NT2/D1 (cell line): ENCODE data around the gene SERINC2.
A peak's percentile ranks its signal among the peaks of the same experiment; 100 is the strongest.

ENCODE experiments used
- DNase-seq: peaks from one replicate; pipeline ENCODE4 v3.0.0-alpha.2; 2011; ENCODE audit warnings: low read depth, low spot score
- H3K27me3 ChIP-seq: 2 replicates; pipeline ENCODE4 v1.6.0; 2011; ENCODE audit warnings: mild to moderate bottlenecking; ENCODE audit not compliant: insufficient read length, insufficient read depth
- H3K36me3 ChIP-seq: 2 replicates; pipeline ENCODE4 v1.6.1; 2011; ENCODE audit warnings: mild to moderate bottlenecking, low read length, mixed read lengths; ENCODE audit not compliant: insufficient read depth, insufficient read length
- H3K4me1 ChIP-seq: 2 replicates; pipeline ENCODE4 v1.5.1; 2011; ENCODE audit not compliant: insufficient read depth, insufficient read length
- H3K4me3 ChIP-seq: 2 replicates; pipeline ENCODE4 v1.5.1; 2011; ENCODE audit warnings: low read depth; ENCODE audit not compliant: insufficient read length
- H3K9ac ChIP-seq: 2 replicates; pipeline ENCODE4 v1.6.0; 2011; ENCODE audit warnings: low read depth; ENCODE audit not compliant: insufficient read length
- H3K9me3 ChIP-seq: 2 replicates; pipeline ENCODE4 v1.5.1; 2011; ENCODE audit warnings: mild to moderate bottlenecking, low read length; ENCODE audit not compliant: insufficient read depth
- SUZ12 ChIP-seq: IDR thresholded peaks from 2 replicates; pipeline ENCODE4 v1.6.1; 2011; ENCODE audit not compliant: insufficient read length, insufficient read depth; ENCODE audit errors: extremely low read depth
- YY1 ChIP-seq: IDR thresholded peaks from 2 replicates; pipeline ENCODE4 v1.6.1; 2011; ENCODE audit not compliant: insufficient read length, insufficient read depth
- ZNF274 ChIP-seq: IDR thresholded peaks from 2 replicates; pipeline ENCODE4 v1.6.1; 2011; ENCODE audit warnings: mild to moderate bottlenecking, low read depth, low read length

The SERINC2 gene

DNA sequence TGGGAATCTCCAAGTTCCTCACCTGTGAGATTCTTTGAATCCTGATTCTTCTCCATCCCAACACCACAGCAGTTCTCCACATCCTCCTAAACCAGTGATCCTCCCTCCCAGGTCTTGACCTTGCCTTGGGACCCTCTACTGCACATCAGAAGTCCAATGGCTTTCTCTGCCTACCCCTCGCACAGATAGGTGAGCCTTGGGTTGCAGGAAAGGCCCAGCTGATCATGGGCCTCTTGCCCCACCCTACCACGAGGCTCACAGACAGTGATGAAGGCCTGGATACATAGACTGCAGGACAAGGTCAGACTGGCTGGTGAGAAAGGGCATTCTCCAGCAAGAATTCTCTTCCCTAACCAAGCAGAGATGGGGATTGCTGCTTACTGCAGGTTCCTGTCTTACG lies 41.0 kb upstream of the SERINC2 start:
- H3K9ac ChIP-seq, result peak overlapping the region; percentile 89

GRCh38 chr1:31372751-31373055 lies 40.3 kb upstream of the SERINC2 start:
- Histone ChIP-seq H3K36me3 (peaks cover 23% of the 10 kb centered on the region), H3K9me3 (no peaks in the 10 kb centered on the region), H3K4me3 (peak overlapping the region; percentile 66), H3K27me3 (no peaks in the 10 kb centered on the region), H3K4me1 (peaks cover 32% of the 10 kb centered on the region), H3K9ac (peak overlapping the region; percentile 89)
- DNase-seq, result no peak
- TF ChIP-seq YY1 (no peak), SUZ12 (no peak), ZNF274 (no peak)

More for the DNA sequence above, 41.0 kb upstream of the SERINC2 start:
- H3K4me3 ChIP-seq, result peak overlapping the region; percentile 66
- H3K27me3 ChIP-seq, result no peaks in the 10 kb centered on the region
- DNase-seq, result no peak
- H3K36me3 ChIP-seq, result peaks cover 30% of the 10 kb centered on the region
- H3K9me3 ChIP-seq, result no peaks in the 10 kb centered on the region
- H3K4me1 ChIP-seq, result peaks cover 32% of the 10 kb centered on the region
- TF ChIP-seq SUZ12 (no peak), YY1 (no peak), ZNF274 (no peak)

DNA sequence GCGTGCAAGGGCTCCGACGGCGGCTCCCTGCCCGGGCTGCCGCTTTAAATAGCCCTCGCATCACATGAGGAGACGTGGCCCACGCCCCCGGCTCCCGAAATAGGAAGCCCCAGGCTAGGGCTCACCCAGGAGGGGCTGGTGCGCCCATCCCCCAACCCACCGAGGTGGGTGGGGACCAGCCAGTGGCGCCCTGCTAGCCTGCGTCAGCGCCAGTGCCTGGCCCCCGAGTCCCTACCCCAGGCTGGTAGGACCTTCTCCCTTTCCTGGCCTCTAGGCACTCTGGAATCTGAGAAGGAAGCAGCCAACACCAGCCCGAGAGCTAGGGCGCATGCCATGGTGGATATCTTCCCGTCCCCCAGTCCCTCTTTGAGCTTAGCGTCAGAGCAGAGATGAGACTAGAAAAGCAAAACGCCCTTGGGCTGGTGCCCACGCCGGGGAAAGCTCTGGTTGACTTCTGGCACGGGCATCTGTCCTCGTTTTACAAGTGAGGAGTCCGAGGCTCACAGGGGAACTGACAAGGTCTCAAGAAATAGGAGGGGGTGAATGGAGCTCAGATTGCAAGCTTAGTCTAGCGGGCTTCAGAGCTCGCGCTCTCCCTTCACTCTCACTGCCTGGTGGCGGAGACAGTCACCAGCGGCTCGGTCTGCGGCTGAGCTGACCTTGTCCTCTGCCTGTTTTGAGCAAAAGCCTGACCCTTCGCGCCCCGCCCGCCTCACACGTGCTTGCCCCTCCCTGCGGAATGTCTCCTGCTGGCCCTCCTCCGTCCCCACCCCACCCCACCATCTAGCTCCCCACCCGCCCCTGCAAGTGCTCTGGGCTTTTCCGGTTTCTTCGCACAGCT lies 39.7 kb upstream of the SERINC2 start, which contains the start of gene FABP3:
TSS of gene FABP3 (minus strand) at position 21 of the 841 bp plus-strand sequence. CDS start 62 bp downstream, outside the sequence.
- H3K27me3 ChIP-seq, result no peaks in the 10 kb centered on the region
- H3K4me1 ChIP-seq, result peaks cover 32% of the 10 kb centered on the region
- peak; percentile 98 for DNase-seq
- H3K36me3 ChIP-seq, result peaks cover 18% of the 10 kb centered on the region
- H3K9ac ChIP-seq, result peak within 1 kb of the TSS; percentile 89
- H3K9me3 ChIP-seq, result no peaks in the 10 kb centered on the region
- TF ChIP-seq ZNF274 (no peak), YY1 (no peak), SUZ12 (no peak)
- H3K4me3 ChIP-seq, result peak within 1 kb of the TSS; percentile 66

GRCh38 chr1:31373897-31374486 lies 39.0 kb upstream of the SERINC2 start:
- H3K4me3 ChIP-seq, result no peak overlapping the region
- TF ChIP-seq ZNF274 (no peak), SUZ12 (no peak), YY1 (no peak)

DNA sequence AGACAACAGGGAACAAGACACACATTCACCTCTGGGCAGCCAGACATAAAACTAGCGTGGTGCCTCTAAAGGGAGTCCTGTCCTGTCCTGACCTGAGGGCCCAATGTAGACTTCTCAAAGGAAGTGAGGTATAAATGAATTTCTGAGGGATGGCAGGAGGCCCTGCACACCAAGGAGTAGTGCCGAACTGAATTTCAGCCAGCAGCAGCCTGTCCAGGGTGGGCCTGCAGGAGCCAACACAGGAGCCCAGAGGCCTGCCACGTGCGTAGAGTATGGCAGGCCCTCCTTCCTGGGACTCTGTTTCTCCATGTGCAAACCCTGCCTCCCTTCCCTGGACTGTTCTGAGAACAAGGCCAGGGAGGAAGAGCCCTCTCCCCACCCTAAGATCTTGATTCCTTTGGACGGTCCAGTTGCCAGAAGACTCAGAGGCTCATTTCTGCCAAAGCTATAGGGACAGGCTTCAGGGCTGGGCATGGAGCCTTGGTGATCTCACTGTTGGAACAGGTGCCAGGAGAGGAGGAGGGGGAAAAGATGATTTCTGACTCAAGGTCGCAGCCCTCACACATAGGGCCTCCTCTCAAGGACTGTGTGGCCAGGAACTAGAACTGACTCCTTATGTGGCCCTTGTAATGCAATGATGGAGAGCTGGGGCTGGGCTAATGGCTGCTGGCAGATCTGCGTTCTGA lies 38.4 kb upstream of the SERINC2 start:
- Histone ChIP-seq H3K9me3 (no peaks in the 10 kb centered on the region), H3K4me3 (no peak overlapping the region), H3K36me3 (peaks cover 5% of the 10 kb centered on the region), H3K27me3 (no peaks in the 10 kb centered on the region), H3K4me1 (peaks cover 24% of the 10 kb centered on the region), H3K9ac (no peak overlapping the region)
- DNase-seq, result no peak
- TF ChIP-seq YY1, result no peak
- no peak for TF ChIP-seq ZNF274

More at GRCh38 chr1:31373897-31374486, 39.0 kb upstream of the SERINC2 start:
- H3K36me3 ChIP-seq, result peaks cover 10% of the 10 kb centered on the region
- H3K27me3 ChIP-seq, result no peaks in the 10 kb centered on the region
- H3K9ac ChIP-seq, result peak overlapping the region; percentile 74
- no peaks in the 10 kb centered on the region for H3K9me3 ChIP-seq
- no peak for DNase-seq
- peaks cover 26% of the 10 kb centered on the region for H3K4me1 ChIP-seq

DNA sequence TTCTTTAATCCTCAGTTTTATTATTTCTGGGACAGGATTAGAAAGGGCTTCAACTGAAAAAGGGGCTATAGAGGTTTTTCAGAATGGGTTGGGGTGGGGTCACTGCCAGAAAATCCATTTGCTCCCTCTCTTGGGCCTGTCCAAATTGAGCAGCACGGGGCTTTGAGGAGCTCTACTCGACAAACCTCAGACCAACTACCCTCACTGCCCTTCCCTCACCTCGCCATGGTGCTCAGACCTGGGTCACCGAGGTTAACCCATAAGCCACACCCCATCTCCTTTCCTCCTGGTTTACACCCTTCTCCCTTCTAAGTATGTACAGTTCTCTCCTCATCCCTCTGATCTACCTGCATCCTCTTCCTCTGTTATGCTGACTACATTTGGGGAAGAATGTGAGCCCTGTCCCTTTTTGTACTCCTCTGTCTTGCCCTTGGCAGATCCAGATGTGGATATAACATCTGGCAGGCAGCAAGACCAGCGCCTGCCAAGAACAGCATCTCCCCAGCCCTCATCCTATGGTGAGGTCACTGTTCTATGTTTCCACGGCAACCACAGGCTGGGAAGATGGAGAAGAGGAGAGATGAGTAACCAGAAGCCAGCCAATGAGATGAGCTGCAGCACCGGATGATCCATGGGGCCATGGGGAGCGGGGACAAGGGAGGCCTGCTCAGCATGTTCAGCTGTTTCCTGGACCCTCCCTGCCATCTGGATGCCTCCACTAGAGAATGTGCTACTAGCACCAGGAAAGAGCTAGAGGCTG lies 36.5 kb upstream of the SERINC2 start:
- no peak overlapping the region for H3K9ac ChIP-seq
- no peaks in the 10 kb centered on the region for H3K9me3 ChIP-seq
- H3K36me3 ChIP-seq, result no peaks in the 10 kb centered on the region
- TF ChIP-seq YY1 (no peak), ZNF274 (no peak), SUZ12 (no peak)
- H3K4me3 ChIP-seq, result no peak overlapping the region
- no peaks in the 10 kb centered on the region for H3K27me3 ChIP-seq
- peaks cover 21% of the 10 kb centered on the region for H3K4me1 ChIP-seq
- peak; percentile 63 for DNase-seq
